ENCODE data around the gene CSNK1G3.
"Not testable (repeated sequence)": the region's sequence is repeated elsewhere in the genome, so short reads cannot be mapped to it uniquely, and the experiment has no call there.

Gene CSNK1G3

GRCh38 chr5:123511648-123512605 lies at the start of gene CSNK1G3:
TSS of gene CSNK1G3 (plus strand) at chr5:123512177. CDS start at chr5:123545664, 33,487 bp downstream.
- DNase-seq (ENCODE audit: low read depth), result peak; percentile 85

DNA sequence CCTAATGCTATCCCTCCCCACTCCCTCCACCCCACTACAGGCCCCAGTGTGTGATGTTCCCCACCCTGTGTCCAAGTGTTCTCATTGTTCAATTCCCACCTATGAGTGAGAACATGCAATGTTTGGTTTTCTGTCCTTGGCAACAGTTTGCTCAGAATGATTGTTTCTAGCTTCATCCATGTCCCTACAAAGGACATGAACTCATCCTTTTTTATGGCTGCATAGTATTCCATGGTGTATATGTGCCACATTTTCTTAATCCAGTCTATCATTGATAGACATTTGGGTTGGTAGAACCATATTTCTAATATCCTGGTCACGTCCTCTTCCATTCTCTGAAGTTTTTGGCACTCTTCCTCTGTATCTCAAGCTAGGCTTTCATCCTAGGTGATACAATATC lies 45.1 kb upstream of the CSNK1G3 start:
- DNase-seq (ENCODE audit: low read depth), result not testable (repeated sequence)

DNA sequence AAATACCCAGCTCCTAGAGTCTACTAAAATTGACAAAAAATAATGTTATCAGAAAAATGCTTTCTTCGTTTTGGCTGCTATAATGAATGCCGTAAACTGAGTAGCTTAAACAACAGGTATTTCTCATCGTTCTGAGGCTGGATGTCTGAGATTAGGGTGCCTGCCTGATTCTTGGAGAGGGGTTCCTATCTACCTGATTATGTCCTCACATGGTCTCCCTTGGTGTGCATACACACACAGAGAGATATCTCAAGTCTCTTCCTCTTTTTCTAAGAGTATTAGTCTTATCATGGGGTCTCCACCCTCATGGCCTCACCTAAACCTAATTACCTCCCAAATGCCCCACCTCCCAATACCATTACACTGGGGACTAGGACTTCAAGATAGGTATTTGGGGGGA lies 40.6 kb upstream of the CSNK1G3 start:
- DNase-seq (ENCODE audit: low read depth), result no peak

DNA sequence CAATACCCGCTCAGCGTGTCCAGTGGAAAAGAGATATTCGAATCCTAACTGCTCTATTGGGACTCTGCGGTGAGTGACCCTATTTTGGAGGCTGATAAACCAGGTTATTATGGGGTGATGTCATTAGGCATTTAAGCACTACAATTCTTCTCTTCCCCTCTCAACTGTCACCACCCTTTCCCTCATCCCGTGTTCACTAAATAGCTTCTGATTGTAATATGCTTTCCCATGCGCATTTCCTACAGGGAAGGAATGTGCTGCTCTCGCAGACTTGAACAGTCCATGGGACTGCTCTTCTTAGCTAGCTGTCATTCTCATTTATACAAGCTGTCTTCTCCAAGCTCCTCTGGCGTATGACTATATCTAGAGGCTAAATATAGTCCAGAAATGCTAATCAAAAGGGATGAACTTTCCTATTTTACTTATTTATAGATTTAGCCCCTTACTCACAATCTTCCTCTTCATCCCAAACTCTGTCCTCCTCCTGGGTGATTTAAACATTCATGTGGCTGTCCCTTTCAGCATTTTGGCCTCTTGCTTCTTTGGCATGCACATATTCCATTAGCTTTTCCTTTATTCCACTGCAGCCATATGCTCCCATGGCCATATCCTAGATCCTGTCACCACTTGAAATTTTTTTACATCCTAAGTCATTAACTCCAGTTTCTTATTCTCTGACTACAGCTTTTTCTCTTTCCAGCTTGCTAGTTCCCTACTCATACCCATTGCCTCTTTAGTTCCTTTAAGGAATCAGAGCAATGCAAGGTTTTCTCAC lies 39.6 kb upstream of the CSNK1G3 start:
- no peak for DNase-seq (ENCODE audit: low read depth)

- DNase-seq (ENCODE audit: low read depth), result no peak
Observed at GRCh38 chr5:123474228-123474627, 37.7 kb upstream of the CSNK1G3 start.

GRCh38 chr5:123476731-123477130 lies 35.2 kb upstream of the CSNK1G3 start:
- no peak for DNase-seq (ENCODE audit: low read depth)

- no peak for DNase-seq (ENCODE audit: low read depth)
Observed at GRCh38 chr5:123478546-123478945, 33.4 kb upstream of the CSNK1G3 start.

- DNase-seq (ENCODE audit: low read depth), result no peak
Observed at GRCh38 chr5:123482258-123482657, 29.7 kb upstream of the CSNK1G3 start.

DNA sequence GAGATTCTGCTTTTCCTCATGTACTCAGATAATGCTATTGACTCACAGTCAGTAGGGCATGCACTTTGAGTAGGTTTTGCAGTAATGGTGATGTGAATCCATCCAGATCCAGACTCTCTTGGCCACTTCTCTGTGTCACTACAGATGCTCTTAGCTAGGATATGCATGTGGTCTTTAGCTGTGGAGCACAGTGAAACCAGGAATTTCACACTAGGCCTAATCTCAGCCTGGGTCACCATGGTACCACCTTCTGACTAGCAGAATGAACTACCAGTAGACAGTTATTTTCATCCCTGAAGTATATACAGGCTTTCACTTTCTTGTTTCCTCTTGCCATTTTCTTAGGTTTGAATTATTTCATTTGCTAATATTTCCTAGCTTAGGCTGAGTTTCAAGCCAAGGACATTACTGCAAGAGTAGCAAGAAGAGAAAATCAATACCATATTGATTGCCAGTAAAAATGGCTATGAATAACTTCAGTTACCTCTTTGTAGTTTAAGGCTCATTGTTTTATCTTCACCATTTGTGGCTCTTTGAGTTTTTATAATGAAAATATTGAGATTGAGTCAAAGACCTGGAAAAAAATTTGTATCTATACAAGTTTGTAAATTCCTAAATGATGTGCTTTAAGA lies 28.4 kb upstream of the CSNK1G3 start:
- DNase-seq (ENCODE audit: low read depth), result no peak

GRCh38 chr5:123485275-123485674 lies 26.7 kb upstream of the CSNK1G3 start:
- DNase-seq (ENCODE audit: low read depth), result no peak

DNA sequence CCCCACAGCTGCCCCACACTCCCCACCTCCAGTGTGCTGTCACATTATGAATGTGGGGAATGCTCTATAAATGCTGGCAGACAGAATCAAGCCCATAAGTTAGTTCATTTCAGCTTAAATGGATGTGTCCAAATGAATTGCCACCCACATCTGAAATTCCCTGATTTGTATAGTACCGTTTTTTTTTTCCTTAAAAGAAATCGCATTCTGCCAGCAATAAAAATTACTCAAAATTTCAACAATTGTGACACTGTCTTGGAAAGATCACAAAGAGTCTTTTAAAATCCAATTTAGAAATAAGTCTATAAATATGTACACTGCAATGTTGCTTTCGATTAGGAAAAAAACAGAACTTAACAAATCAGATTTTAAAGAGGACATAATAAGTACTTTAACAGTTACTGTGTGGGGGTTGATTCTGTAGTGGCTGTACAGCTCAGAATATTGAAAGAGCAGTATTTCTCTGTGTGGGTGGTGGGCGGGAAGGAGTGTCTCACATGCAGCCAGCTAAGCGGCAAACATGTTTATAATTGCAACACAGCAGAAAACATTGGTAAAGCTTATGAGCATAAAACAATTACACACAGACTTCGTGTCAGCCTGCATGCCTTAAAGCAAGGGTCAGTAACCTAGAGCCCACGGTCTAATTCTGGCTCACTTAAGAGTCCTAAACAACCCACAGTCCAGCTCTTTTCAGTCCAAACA lies 24.9 kb upstream of the CSNK1G3 start:
- DNase-seq (ENCODE audit: low read depth), result no peak

DNA sequence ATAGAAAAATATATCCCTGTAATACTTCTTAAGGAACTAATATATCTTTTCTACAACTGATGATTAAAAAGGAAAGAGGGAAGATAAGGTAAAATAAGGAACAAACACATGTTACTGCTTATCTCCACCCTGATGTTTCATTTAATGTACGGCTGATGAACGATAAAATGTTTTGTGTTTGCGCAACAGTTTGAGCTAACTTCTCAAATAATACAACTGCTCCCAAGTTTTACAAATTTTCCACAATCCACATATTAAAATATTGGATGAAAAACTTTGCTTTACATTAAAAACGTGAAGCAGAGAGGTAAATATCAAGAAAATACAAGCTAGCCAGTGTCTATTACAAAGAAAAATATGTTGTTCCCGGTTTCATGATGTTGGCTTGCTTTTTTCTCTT lies 21.0 kb upstream of the CSNK1G3 start:
- no peak for DNase-seq (ENCODE audit: low read depth)

DNA sequence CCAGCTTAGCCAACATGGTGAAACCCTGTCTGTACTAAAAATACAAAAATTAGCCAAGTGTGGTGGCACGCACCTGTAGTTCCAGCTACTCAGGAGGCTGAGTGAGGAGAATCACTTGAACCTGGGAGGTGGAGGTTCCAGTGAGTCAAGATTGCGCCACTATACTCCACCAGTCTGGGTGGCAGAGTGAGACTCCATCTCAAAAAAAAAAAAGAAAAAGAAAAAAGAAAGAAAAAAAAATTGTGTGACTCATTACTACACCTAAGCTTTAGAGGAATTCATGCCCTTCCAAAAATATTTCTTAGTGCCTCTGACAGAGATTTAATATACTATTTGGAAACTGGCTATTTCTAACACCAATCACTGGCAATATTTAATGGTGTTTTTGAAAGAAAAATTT lies 16.8 kb upstream of the CSNK1G3 start:
- DNase-seq (ENCODE audit: low read depth), result not testable (repeated sequence)

- DNase-seq (ENCODE audit: low read depth), result no peak
Observed at GRCh38 chr5:123496892-123497291, 15.1 kb upstream of the CSNK1G3 start.

DNA sequence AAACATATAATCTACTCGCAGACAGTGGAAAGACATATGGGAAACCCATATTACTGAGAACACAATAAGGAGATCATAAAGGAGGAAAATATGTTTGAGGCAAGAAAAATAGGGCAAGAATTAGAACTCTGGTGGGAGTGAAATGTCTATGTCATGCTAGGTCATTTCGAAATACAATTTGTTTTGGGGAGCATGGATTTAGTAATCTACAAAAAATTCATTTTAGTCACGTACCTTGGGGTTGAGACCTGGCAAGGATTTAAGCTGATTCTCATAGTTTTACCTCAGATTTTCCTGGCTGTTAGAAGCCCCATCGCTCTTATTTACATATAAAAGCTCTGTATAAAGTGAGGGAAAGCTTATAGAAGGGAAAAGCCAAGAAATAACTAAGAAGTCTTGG lies 11.5 kb upstream of the CSNK1G3 start:
- DNase-seq (ENCODE audit: low read depth), result no peak

DNA sequence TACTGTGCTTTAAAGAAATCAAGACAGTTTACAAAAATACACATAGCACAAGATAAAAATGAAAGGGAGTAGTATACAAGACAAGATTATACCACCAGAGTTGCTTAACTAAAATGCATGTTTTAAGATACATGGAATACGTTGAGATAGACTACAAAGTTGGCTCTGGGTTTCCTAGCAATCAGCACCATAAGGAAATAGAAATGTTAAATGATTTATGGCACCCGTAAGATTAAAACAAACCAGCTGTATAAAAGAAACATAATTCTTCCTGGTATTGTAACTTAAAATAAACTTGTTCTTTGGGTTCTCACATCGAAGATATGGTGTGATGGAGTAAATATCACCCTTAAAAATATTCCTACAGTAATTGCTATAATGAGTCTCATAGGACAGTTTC lies 9.9 kb upstream of the CSNK1G3 start:
- DNase-seq (ENCODE audit: low read depth), result no peak

DNA sequence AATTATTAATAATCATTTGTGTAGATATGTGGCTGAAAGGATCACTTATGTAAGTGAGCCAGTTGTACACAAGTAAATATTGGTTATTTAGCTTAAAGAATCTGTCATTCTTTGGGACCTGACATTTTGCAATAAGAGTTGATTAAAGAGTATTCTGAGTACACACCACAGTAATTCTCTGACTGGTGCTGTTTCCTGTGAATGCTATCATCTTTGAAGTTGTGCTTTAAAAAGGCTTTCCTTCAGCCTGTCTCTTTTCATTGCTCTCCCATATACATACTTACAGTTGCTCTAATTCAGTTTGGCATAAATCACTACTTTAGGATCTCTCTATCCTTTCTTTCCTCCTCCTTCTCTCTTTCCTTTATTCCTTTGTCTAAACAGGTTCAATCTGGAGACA lies 8.7 kb upstream of the CSNK1G3 start:
- no peak for DNase-seq (ENCODE audit: low read depth)

DNA sequence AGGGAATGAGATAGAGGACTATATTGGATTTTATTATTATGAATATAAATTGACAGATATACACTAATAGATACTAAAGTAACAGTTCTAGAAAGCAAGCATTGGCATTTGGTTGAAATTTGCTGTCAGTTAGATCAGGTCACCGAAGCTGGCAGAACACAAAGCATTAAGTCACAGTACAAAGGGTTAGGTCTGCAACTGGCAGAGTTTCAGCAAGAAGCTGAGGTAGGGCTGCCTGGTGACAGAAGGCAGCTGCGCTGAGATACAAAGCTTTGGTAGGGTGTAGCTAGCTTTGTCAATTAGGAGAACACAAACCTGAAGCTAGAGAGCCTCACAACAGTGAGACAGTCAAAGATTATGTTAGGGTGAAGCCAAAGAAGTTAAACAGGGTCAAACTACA lies 6.3 kb upstream of the CSNK1G3 start:
- no peak for DNase-seq (ENCODE audit: low read depth)

DNA sequence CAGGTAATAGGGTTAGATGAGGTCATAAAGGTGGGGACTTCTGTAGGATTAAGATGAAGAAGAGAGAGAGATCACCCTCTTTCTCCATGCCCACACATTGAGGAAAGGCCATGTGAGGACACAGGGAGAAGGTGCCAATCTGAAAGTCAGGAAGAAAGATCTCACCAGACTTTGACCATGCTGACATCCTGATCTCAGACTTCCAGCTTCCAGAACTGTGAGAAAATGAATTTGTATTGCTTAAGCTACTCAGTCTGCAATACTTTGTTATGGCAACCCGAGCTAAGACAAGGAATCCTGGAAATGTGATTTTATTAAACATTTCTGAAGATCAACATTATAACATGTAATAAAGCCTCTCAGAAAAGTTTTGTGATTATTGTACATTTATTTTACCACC lies 3.5 kb upstream of the CSNK1G3 start:
- no peak for DNase-seq (ENCODE audit: low read depth)

GRCh38 chr5:123511290-123511647 lies 708 bp upstream of the CSNK1G3 start:
- no peak for DNase-seq (ENCODE audit: low read depth)

DNA sequence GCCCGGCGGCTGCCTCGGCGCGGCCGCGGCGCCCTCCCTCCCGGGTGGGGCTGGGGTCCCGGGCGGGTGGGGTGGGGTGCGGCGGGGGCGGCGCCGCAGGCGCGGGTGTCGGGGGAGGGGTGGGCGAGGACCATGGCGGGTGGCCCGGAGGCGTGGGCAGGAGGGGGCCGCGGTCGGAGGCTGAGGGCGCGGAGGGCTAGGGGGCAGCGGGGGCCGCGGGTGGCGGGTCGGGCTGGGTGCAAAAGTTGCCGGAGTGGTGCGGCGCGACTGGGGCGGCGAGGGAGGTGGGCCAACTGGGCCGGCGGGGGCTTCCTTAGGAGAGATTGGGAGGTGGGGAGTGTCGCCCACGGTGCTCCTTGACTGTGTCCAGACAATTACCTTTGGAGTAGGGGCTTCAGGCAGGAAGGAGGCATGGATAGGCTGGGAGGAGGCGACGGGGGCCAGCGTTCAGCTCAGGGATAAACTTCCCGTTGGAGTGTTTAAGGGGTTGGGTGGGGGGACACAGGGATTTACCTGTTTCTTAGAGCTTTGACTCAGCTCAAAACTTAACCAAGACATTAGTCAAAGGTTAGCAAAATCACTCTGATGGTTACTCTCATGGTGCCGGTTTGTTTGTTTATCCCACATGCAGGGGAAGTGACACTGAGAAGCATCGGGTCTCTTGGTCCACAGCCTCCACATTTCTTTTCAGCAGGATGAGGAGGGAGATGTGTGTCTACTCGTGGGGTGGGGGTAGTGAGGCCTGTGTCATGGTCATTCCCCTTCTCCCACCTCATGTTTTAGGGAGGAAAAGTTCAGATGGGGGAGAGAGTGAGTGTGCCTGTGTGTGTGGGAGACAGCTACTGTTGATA lies 859 bp downstream of the CSNK1G3 start:
- DNase-seq (ENCODE audit: low read depth), result peak; percentile 13

Data from T-helper 22 cell (primary cell).